ENCODE results near the gene NDUFB8. TPM values are rescaled to one million over a fixed set of nuclear protein-coding genes. Genes with fewer than 3 reads are reported as not detected.
A peak's percentile ranks its signal among the peaks of the same experiment; 100 is the strongest.

Gene NDUFB8
- total and polyA plus RNA-seq, 8 donors: 112 to 147 (median 134) TPM

DNA sequence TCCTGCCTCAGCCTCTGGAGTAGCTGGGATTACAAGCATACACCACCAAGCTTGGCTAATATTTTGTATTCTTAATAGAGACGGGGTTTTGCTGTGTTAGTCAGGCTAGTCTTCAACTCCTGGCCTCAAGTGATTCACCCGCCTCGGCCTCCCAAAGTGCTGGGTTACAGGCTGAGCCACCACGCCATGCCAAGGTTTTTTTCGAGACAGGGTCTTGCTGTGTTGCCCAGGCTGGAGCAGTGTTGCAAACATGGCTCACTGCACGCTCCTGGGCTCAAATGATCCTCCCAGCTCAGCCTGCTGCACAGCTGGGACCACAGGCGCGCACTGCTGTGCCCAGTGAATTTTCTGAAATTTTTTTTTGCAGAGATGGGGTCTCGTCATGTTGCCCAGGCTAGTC lies 6.7 kb downstream of the NDUFB8 start:
- H3K36me3 ChIP-seq: peaks cover 0 to 56% of the 10 kb centered on the region in 2 donors
- no peaks in the 10 kb centered on the region for H3K9me3 ChIP-seq
- H3K4me1 ChIP-seq: peaks cover 9 to 21% of the 10 kb centered on the region in 2 donors
- H3K27me3 ChIP-seq: peaks cover 0 to 13% of the 10 kb centered on the region in 2 donors
- H3K4me3 ChIP-seq: no peak overlapping the region
- no peak overlapping the region for H3K27ac ChIP-seq
- intact Hi-C loops (cut with DNase I): no loop called here
- TF ChIP-seq, protein P1, sequence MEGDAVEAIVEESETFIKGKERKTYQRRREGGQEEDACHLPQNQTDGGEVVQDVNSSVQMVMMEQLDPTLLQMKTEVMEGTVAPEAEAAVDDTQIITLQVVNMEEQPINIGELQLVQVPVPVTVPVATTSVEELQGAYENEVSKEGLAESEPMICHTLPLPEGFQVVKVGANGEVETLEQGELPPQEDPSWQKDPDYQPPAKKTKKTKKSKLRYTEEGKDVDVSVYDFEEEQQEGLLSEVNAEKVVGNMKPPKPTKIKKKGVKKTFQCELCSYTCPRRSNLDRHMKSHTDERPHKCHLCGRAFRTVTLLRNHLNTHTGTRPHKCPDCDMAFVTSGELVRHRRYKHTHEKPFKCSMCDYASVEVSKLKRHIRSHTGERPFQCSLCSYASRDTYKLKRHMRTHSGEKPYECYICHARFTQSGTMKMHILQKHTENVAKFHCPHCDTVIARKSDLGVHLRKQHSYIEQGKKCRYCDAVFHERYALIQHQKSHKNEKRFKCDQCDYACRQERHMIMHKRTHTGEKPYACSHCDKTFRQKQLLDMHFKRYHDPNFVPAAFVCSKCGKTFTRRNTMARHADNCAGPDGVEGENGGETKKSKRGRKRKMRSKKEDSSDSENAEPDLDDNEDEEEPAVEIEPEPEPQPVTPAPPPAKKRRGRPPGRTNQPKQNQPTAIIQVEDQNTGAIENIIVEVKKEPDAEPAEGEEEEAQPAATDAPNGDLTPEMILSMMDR (IDR thresholded peaks at IDR 0.05): no peak
- DNase-seq (no peak), ATAC-seq (no peak)

DNA sequence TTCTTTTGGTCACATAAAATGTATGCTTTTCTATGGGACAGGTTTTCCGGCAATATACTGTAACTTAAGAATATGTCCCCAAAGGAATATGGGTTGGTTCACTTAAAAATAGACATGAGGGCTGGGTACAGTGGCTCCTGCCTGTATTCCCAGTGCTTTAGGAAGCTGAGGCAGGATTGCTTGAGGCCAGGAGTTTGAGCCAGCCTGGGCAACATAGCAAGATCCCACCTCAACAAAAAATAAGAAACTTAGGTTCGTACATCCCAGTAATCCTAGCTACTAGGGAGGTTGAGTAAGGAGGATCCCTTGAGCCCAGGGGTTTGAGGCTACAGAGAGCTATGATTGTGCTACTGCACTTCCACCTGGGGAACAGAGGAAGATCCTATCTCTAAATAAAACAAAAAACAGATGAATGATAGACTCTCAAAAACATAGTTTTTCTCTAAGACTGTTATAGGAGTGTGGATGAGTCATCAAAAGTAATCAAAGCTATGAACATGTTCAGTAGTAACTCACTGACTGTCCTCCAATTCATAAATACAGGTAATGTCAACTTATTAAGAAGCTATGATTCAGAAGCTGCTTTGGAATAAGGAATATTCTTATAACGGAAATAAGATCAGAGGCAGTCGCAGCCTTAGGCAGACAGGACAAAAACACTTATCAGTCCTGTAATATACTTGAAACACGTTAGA lies 7.4 kb downstream of the NDUFB8 start:
- ATAC-seq: no peak
- Histone ChIP-seq H3K9me3 (no peaks in the 10 kb centered on the region), H3K4me1 (peaks cover 9 to 17% of the 10 kb centered on the region in 2 donors), H3K27ac (no peak overlapping the region), H3K4me3 (no peak overlapping the region), H3K36me3 (peaks cover 0 to 54% of the 10 kb centered on the region in 2 donors), H3K27me3 (peaks cover 0 to 13% of the 10 kb centered on the region in 2 donors)
- DNase-seq: no peak
- TF ChIP-seq, protein P1 (IDR thresholded peaks at IDR 0.05): no peak
- intact Hi-C loops (cut with DNase I): no loop called here

- Histone ChIP-seq H3K4me3 (no peak overlapping the region), H3K27me3 (peaks cover 0 to 13% of the 10 kb centered on the region in 2 donors), H3K4me1 (peaks cover 9 to 17% of the 10 kb centered on the region in 2 donors), H3K9me3 (no peaks in the 10 kb centered on the region), H3K27ac (no peak overlapping the region), H3K36me3 (peaks cover 0 to 44% of the 10 kb centered on the region in 2 donors)
- TF ChIP-seq, protein P1 (IDR thresholded peaks at IDR 0.05): no peak
- no peak for DNase-seq
- ATAC-seq: no peak
- intact Hi-C loops (cut with DNase I): no loop called here
Measured at GRCh38 chr10:100520811-100521210, 8.9 kb downstream of the NDUFB8 start.

DNA sequence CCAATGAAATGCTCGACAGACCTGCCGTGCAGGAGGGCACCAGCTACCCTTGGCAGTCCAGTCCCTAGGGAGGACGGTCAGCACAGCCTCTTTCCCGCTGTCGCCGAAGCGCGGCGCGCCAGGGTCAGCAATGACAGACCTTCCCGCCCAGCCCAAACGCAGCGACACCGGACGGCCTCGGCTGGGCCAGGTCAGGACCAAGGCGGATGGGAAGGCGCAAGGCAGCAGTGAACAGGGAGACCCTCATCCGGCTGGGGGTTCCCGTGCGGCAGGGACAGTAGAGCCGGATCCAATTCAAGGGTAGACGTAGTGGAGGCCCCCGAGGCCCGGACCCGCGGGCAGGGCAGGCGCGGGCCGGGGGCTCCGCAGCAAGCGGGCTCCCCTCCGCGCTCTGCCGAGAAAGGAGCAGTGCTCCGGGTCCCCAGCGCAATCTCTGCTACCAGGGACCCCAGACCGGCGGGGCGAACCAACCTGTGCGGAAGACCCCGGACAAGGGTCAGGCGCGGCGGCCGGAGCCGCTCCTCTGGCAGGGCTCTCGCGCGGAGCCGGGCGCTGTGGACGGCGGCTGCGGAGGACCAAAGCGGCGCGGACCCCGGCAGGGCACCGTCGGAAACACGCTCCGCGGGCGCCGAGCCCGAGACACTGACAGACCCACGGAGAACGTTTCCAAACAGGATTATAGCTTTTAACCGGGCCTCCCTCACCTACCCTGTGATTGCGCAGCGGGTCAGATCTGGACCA lies 10.2 kb downstream of the NDUFB8 start, which contains the start of gene SEC31B:
Gene SEC31B (minus strand): TSS at position 551 of the 741 bp plus-strand sequence. CDS start 2,909 bp downstream, outside the sequence.
- no peaks in the 10 kb centered on the region for H3K9me3 ChIP-seq
- peaks cover 0 to 13% of the 10 kb centered on the region in 2 donors for H3K27me3 ChIP-seq
- TF ChIP-seq, protein P1 (IDR thresholded peaks at IDR 0.05): no peak
- intact Hi-C loops (cut with DNase I): loop anchor here in 1 of 2 donors (10.0 kb wide), 1 partner anchor 185 kb away; the partner anchor contains the start of gene PKD2L1
- DNase-seq (peak in 2 of 4 donors; percentile 41 to 83), ATAC-seq (peak; percentile 73)
- no peak within 1 kb of the TSS for H3K27ac ChIP-seq
- H3K4me1 ChIP-seq: peaks cover 9 to 17% of the 10 kb centered on the region in 2 donors
- H3K4me3 ChIP-seq: peak within 1 kb of the TSS; percentile 27 to 30
- H3K36me3 ChIP-seq: peaks cover 0 to 44% of the 10 kb centered on the region in 2 donors

Data from left lung (tissue), 10 donors.